HepG2 (cell line): ENCODE data around the gene SLC39A1. TPM values are rescaled to one million over a fixed set of nuclear protein-coding genes. Genes with fewer than 3 reads are reported as not detected.

Source experiments
- CAMTA2 ChIP-seq: sonication (generic); formaldehyde crosslinking; IDR thresholded peaks from 2 replicates; pipeline ENCODE4 v1.4.0; 2020; ENCODE audit warnings: mild to moderate bottlenecking, missing genetic modification reagents, borderline replicate concordance
- CBX1 ChIP-seq: IDR thresholded peaks from one replicate; pipeline ENCODE4 v1.6.1; 2016; ENCODE audit warnings: antibody characterized with exemption, low read depth
- CBX2 ChIP-seq, 2 experiments: fragments of 200-600 bp in 1 of 2; sonication (generic); formaldehyde crosslinking in 1 of 2; IDR thresholded peaks; 2 replicates each; pipeline versions ENCODE4 v1.7.0 to v1.8.1; 2018 to 2022; ENCODE audit warnings: low read depth in 2 of 2, low read length in 1 of 2, mild to moderate bottlenecking in 1 of 2, missing genetic modification reagents in 1 of 2
- CBX5 ChIP-seq: sonication (generic); formaldehyde crosslinking; IDR thresholded peaks from 2 replicates; pipeline ENCODE4 v1.4.0; 2020; ENCODE audit warnings: missing genetic modification reagents, borderline replicate concordance
- CHD2 ChIP-seq: IDR thresholded peaks from 2 replicates; pipeline ENCODE4 v1.6.1; 2011; ENCODE audit warnings: low read depth, low read length, improper control_type of control experiment
- CHD4 ChIP-seq: fragments of 200-600 bp; sonication (generic); IDR thresholded peaks from 2 replicates; pipeline ENCODE4 v1.7.0; 2017; ENCODE audit warnings: mild to moderate bottlenecking, low read length, borderline replicate concordance
- FOXK2 ChIP-seq: fragments of 450-650 bp; IDR thresholded peaks from 2 replicates; pipeline ENCODE4 v1.6.1; 2016
- GATA4 ChIP-seq: sonication (generic); IDR thresholded peaks from 2 replicates; pipeline ENCODE4 v1.6.1; 2016; ENCODE audit warnings: antibody characterized with exemption, low read depth, borderline replicate concordance
- HDAC1 ChIP-seq: sonication (generic); formaldehyde crosslinking; IDR thresholded peaks from 2 replicates; pipeline ENCODE4 v1.5.1; 2020; ENCODE audit warnings: mild to moderate bottlenecking, missing genetic modification reagents
- KLF13 ChIP-seq: sonication (generic); formaldehyde crosslinking; IDR thresholded peaks from 2 replicates; pipeline ENCODE4 v1.4.0; 2020; ENCODE audit warnings: mild to moderate bottlenecking, missing genetic modification reagents
- PAF1 ChIP-seq: IDR thresholded peaks from 2 replicates; pipeline ENCODE4 v1.6.1; 2016; ENCODE audit warnings: missing genetic modification reagents, missing compliant biosample characterization
- PAWR ChIP-seq: sonication (generic); formaldehyde crosslinking; IDR thresholded peaks from 2 replicates; pipeline ENCODE4 v1.4.0; 2020; ENCODE audit warnings: missing genetic modification reagents, mild to moderate bottlenecking, borderline replicate concordance
- THAP9 ChIP-seq: sonication (generic); formaldehyde crosslinking; IDR thresholded peaks from 2 replicates; pipeline ENCODE4; 2020; ENCODE audit warnings: missing genetic modification reagents, mild to moderate bottlenecking, borderline replicate concordance
- ZNF576 ChIP-seq: sonication (generic); formaldehyde crosslinking; IDR thresholded peaks from 2 replicates; pipeline ENCODE4 v1.4.0; 2020; ENCODE audit warnings: mild to moderate bottlenecking, missing genetic modification reagents
- ZNF7 ChIP-seq: IDR thresholded peaks from 2 replicates; pipeline ENCODE4 v1.6.1; 2016; ENCODE audit warnings: missing biosample characterization, missing genetic modification reagents
- ZNF781 ChIP-seq: sonication (generic); formaldehyde crosslinking; IDR thresholded peaks from 2 replicates; pipeline ENCODE4 v1.5.1; 2020; ENCODE audit warnings: borderline replicate concordance, mild to moderate bottlenecking, missing genetic modification reagents; ENCODE audit errors: not compliant biosample characterization
- polyA plus RNA-seq, 8 experiments: library from polyadenylated mRNA; depleted of rRNA in 3 of 8; stranded (reverse) in 7 of 8; unstranded in 1 of 8; fragments of >200 nt; fragmentation: Illumina TruSeq in 4 of 8; extraction: Trizol in 4 of 8; gene quantifications; 2 replicates each; pipeline versions ENCODE4 v1.2.1 to v1.2.3, GENCODE V29; 2011 to 2016; ENCODE audit warnings: low read depth in 4 of 8, missing spikeins in 1 of 8, mixed read lengths in 1 of 8; ENCODE audit not compliant: insufficient read depth in 1 of 8
- total RNA-seq, 5 experiments: library from RNA; depleted of rRNA; stranded (reverse); fragments of >200 nt; fragmentation: Illumina TruSeq; extraction: Trizol; gene quantifications; 2 replicates each; pipeline ENCODE4 v1.2.3, GENCODE V29; 2016; ENCODE audit warnings: low read depth in 1 of 5
- TF ChIP-seq, protein P1 (sequence below): sonication (generic); formaldehyde crosslinking; IDR thresholded peaks from 2 replicates; pipeline ENCODE4 v1.8.1; 2023; ENCODE audit warnings: mild to moderate bottlenecking, moderate library complexity, missing genetic modification reagents
- TF ChIP-seq, protein P2 (sequence below): IDR thresholded peaks from 2 replicates; pipeline ENCODE4 v1.6.1; 2018; ENCODE audit warnings: missing genetic modification reagents, mild to moderate bottlenecking, missing compliant biosample characterization
- TF ChIP-seq, protein P3 (sequence below): sonication (generic); formaldehyde crosslinking; conservative IDR thresholded peaks from 2 replicates; pipeline ENCODE4 v1.8.0; 2022; ENCODE audit warnings: mild to moderate bottlenecking, moderate library complexity, missing genetic modification reagents
- TF ChIP-seq, protein P4 (sequence below): sonication (generic); formaldehyde crosslinking; IDR thresholded peaks from 2 replicates; pipeline ENCODE4 v1.4.0; 2020; ENCODE audit warnings: missing genetic modification reagents

Gene SLC39A1
- total and polyA plus RNA-seq, 2 of the 13 experiments (the other 11 are each of a cell fraction or from before 2014, with no cell fraction given), result 71.2 to 78.4 TPM

- TF ChIP-seq, protein P1, sequence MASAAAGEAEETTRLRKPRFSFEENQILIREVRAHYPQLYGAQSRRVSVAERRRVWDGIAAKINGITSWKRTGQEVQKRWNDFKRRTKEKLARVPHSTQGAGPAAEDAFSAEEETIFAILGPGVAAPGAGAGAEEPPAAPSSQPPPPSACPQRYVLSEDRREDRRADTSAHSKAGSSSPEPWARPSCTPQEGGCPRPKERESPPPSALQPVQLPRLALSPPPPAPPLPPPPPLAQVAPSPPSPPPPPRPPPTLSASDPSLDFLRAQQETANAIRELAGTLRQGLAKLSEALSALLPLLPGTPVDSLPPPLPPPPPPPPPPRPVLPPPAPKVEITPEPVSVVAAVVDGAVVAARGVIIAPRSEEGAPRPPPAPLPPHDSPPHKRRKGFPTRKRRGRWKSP (CRISPR knock-in tag), result no peak
- TF ChIP-seq CBX2 (IDR thresholded peaks at IDR 0.05; ENCODE audit: low read depth, low read length) (no peak), CBX2 (CRISPR knock-in tag; IDR thresholded peaks at IDR 0.05; ENCODE audit: low read depth) (no peak), HDAC1 (CRISPR knock-in tag) (peak; percentile 75), GATA4 (0 out of 2 replicates have a peak, but pooled peaks have one; percentile 51), CBX5 (no peak; the same call in 1 of the 2 replicates), FOXK2 (no peak), THAP9 (peak; percentile 59; the same call in 1 of the 2 replicates), CHD4 (no peak), PAF1 (CRISPR knock-in tag) (no peak), CAMTA2 (CRISPR knock-in tag) (no peak; the same call in 1 of the 2 replicates), PAWR (no peak), ZNF781 (CRISPR knock-in tag) (no peak), ZNF576 (peak; percentile 64; the same call in 1 of the 2 replicates), CBX1 (no peak), KLF13 (peak; percentile 39; the same call in 1 of the 2 replicates), CHD2 (no peak), ZNF7 (CRISPR knock-in tag) (no peak)
- TF ChIP-seq, protein P2, sequence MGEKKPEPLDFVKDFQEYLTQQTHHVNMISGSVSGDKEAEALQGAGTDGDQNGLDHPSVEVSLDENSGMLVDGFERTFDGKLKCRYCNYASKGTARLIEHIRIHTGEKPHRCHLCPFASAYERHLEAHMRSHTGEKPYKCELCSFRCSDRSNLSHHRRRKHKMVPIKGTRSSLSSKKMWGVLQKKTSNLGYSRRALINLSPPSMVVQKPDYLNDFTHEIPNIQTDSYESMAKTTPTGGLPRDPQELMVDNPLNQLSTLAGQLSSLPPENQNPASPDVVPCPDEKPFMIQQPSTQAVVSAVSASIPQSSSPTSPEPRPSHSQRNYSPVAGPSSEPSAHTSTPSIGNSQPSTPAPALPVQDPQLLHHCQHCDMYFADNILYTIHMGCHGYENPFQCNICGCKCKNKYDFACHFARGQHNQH, result peak; percentile 75; the same call in 1 of the 2 replicates
- TF ChIP-seq, protein P3, sequence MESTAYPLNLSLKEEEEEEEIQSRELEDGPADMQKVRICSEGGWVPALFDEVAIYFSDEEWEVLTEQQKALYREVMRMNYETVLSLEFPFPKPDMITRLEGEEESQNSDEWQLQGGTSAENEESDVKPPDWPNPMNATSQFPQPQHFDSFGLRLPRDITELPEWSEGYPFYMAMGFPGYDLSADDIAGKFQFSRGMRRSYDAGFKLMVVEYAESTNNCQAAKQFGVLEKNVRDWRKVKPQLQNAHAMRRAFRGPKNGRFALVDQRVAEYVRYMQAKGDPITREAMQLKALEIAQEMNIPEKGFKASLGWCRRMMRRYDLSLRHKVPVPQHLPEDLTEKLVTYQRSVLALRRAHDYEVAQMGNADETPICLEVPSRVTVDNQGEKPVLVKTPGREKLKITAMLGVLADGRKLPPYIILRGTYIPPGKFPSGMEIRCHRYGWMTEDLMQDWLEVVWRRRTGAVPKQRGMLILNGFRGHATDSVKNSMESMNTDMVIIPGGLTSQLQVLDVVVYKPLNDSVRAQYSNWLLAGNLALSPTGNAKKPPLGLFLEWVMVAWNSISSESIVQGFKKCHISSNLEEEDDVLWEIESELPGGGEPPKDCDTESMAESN (CRISPR knock-in tag), result peak; percentile 87
- TF ChIP-seq, protein P4, sequence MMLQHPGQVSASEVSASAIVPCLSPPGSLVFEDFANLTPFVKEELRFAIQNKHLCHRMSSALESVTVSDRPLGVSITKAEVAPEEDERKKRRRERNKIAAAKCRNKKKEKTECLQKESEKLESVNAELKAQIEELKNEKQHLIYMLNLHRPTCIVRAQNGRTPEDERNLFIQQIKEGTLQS (CRISPR knock-in tag), result peak; percentile 47; the same call in 1 of the 2 replicates
Observed at GRCh38 chr1:153977250-153978240, 14.2 kb upstream of the SLC39A1 start, which contains the start of gene JTB (continued).
